Parathyroid adenoma (tissue), 2 donors: Measurements from ENCODE around the gene FKBP9.
A peak's percentile ranks its signal among the peaks of the same experiment; 100 is the strongest.

ENCODE experiments used
- H2AFZ ChIP-seq: fragments of 300-600 bp; sonication (generic); one replicate; pipeline ENCODE4 v1.7.0; 2017; ENCODE audit warnings: antibody characterized with exemption, mild to moderate bottlenecking
- H3K27ac ChIP-seq: fragments of 300-600 bp; sonication (generic); one replicate; pipeline ENCODE4 v1.7.0; 2017
- H3K27me3 ChIP-seq: fragments of 300-600 bp; sonication (generic); one replicate; pipeline ENCODE4 v1.7.0; 2017; ENCODE audit warnings: low read length; ENCODE audit not compliant: control insufficient read depth, insufficient read depth
- H3K36me3 ChIP-seq: fragments of 300-600 bp; sonication (generic); one replicate; pipeline ENCODE4 v1.7.0; 2017; ENCODE audit warnings: low read length; ENCODE audit not compliant: control insufficient read depth, insufficient read depth
- H3K4me1 ChIP-seq: fragments of 300-600 bp; sonication (generic); one replicate; pipeline ENCODE4 v1.7.0; 2017; ENCODE audit warnings: control low read depth
- H3K4me2 ChIP-seq: fragments of 300-600 bp; sonication (generic); one replicate; pipeline ENCODE4 v1.7.0; 2017; ENCODE audit warnings: low read length
- H3K4me3 ChIP-seq: fragments of 300-600 bp; sonication (generic); one replicate; pipeline ENCODE4 v1.7.0; 2017; ENCODE audit warnings: low read depth, low read length
- H3K79me2 ChIP-seq: fragments of 300-600 bp; sonication (generic); one replicate; pipeline ENCODE4 v1.7.0; 2017; ENCODE audit warnings: control low read depth
- H3K9ac ChIP-seq: fragments of 300-600 bp; sonication (generic); one replicate; pipeline ENCODE4 v1.7.0; 2017; ENCODE audit warnings: mild to moderate bottlenecking
- H3K9me3 ChIP-seq: fragments of 300-600 bp; sonication (generic); one replicate; pipeline ENCODE4 v1.7.0; 2017; ENCODE audit warnings: low read length; ENCODE audit not compliant: control insufficient read depth
- CTCF ChIP-seq: fragments of 300-600 bp; sonication (generic); IDR thresholded peaks from one replicate; pipeline ENCODE4 v1.7.0; 2017; ENCODE audit warnings: antibody characterized with exemption, mild to moderate bottlenecking
- donor health status: primary hyperparathyroidism.

FKBP9 gene

DNA sequence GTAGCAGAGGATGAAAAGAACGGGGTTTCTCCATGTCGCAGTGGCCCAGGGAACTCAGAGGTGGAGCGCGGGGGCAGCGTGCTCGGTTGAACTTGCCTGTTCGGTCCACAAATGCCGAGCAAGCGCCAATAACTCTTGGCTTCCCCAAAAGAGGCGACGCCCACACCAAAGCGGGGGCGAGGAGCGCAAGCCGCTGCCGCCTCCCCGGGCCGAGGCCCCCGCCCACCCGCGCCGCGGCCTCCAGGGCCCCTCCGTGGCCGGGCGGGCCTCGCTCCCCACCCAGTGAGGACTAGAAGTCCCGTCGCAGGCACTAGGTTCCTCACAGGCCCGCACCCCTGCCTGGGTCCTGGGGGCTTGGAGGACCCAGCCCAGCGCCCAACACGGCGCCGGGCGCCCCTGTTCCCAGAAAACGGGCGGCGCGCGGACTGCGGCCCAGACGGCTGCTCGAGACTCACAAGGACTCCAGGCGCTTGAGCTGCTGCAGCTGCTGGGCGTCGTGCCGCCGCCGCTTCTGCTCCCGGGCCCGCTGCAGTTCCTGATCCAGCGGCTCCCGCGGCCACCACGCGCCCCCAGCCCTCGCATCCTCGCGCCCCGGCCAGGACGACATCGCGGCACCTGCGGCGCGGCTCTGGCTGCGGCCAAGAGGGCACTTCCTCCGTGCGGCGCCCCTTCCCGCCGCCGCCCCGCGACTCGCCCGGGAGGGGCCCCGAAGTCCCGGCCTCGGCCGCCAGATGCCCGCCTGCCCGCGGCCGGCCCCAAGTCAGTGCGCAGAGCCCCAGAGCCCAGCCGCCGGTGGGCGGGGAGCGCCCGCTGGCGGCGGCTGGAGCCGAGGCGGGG is 14.6 kb upstream of the FKBP9 start:
- H3K4me2 ChIP-seq, result peak overlapping the region; percentile 81
- no peak for TF ChIP-seq CTCF
- peaks cover 18% of the 10 kb centered on the region for H3K79me2 ChIP-seq
- H3K9me3 ChIP-seq, result no peaks in the 10 kb centered on the region
- no peaks in the 10 kb centered on the region for H3K36me3 ChIP-seq
- H2AFZ ChIP-seq, result peak overlapping the region; percentile 95
- peak overlapping the region; percentile 83 for H3K27ac ChIP-seq
- H3K9ac ChIP-seq, result no peak overlapping the region
- H3K4me3 ChIP-seq, result peak overlapping the region; percentile 61
- H3K4me1 ChIP-seq, result peaks cover 13% of the 10 kb centered on the region
- no peaks in the 10 kb centered on the region for H3K27me3 ChIP-seq

GRCh38 chr7:32943252-32944030 is 13.8 kb upstream of the FKBP9 start:
- TF ChIP-seq CTCF, result peak; percentile 58

GRCh38 chr7:32947420-32947983 is 9.7 kb upstream of the FKBP9 start:
- no peak overlapping the region for H3K9ac ChIP-seq
- no peaks in the 10 kb centered on the region for H3K27me3 ChIP-seq
- TF ChIP-seq CTCF, result no peak
- H3K4me2 ChIP-seq, result no peak overlapping the region
- H3K4me1 ChIP-seq, result peaks cover 4% of the 10 kb centered on the region
- no peak overlapping the region for H3K27ac ChIP-seq
- H2AFZ ChIP-seq, result no peak overlapping the region
- no peaks in the 10 kb centered on the region for H3K79me2 ChIP-seq
- no peaks in the 10 kb centered on the region for H3K9me3 ChIP-seq
- no peaks in the 10 kb centered on the region for H3K36me3 ChIP-seq
- no peak overlapping the region for H3K4me3 ChIP-seq

More at GRCh38 chr7:32943252-32944030, 13.8 kb upstream of the FKBP9 start:
- Histone ChIP-seq H3K27me3 (no peaks in the 10 kb centered on the region), H2AFZ (peak overlapping the region; percentile 95), H3K9me3 (no peaks in the 10 kb centered on the region), H3K79me2 (peaks cover 11% of the 10 kb centered on the region), H3K4me2 (peak overlapping the region; percentile 40), H3K4me3 (peak overlapping the region; percentile 18), H3K36me3 (no peaks in the 10 kb centered on the region), H3K4me1 (peaks cover 8% of the 10 kb centered on the region), H3K27ac (peak overlapping the region; percentile 39), H3K9ac (no peak overlapping the region)

DNA sequence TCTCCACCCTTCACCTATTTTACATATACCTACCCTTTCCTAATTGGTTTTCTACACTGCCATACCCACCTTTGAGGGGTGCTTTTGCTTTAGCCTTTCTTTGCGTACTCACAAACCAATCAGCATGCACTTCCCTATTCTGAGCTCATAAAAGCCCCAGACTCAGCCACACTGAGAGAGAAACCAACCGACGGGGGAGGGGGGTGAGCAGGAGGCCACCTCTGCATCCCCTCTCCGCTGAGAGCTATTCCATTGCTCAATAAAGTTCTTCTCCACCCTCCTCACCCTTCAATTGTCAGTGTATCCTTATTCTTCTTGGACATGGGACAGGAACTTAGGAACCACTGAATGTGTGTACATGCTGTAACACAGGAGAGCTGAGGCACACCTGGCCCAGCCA is 9.0 kb upstream of the FKBP9 start:
- H3K9ac ChIP-seq, result no peak overlapping the region
- H3K36me3 ChIP-seq, result no peaks in the 10 kb centered on the region
- H3K9me3 ChIP-seq, result no peaks in the 10 kb centered on the region
- no peak overlapping the region for H3K4me3 ChIP-seq
- TF ChIP-seq CTCF, result no peak
- H3K4me1 ChIP-seq, result peaks cover 2% of the 10 kb centered on the region
- no peak overlapping the region for H3K4me2 ChIP-seq
- no peaks in the 10 kb centered on the region for H3K27me3 ChIP-seq
- no peak overlapping the region for H2AFZ ChIP-seq
- H3K27ac ChIP-seq, result no peak overlapping the region
- no peaks in the 10 kb centered on the region for H3K79me2 ChIP-seq
